NOMO-1 treated with dmso at 0.1 percent for 144 hours (cell line): ENCODE results near the gene HEATR1.
"Not testable (repeated sequence)": the region's sequence is repeated elsewhere in the genome, so short reads cannot be mapped to it uniquely, and the experiment has no call there.

ENCODE experiments used
- DNase-seq: peaks from one replicate; lab custom pipeline; 2025; ENCODE audit not compliant: unreplicated experiment; lab: John Stamatoyannopoulos, UW

Gene HEATR1, protein sequence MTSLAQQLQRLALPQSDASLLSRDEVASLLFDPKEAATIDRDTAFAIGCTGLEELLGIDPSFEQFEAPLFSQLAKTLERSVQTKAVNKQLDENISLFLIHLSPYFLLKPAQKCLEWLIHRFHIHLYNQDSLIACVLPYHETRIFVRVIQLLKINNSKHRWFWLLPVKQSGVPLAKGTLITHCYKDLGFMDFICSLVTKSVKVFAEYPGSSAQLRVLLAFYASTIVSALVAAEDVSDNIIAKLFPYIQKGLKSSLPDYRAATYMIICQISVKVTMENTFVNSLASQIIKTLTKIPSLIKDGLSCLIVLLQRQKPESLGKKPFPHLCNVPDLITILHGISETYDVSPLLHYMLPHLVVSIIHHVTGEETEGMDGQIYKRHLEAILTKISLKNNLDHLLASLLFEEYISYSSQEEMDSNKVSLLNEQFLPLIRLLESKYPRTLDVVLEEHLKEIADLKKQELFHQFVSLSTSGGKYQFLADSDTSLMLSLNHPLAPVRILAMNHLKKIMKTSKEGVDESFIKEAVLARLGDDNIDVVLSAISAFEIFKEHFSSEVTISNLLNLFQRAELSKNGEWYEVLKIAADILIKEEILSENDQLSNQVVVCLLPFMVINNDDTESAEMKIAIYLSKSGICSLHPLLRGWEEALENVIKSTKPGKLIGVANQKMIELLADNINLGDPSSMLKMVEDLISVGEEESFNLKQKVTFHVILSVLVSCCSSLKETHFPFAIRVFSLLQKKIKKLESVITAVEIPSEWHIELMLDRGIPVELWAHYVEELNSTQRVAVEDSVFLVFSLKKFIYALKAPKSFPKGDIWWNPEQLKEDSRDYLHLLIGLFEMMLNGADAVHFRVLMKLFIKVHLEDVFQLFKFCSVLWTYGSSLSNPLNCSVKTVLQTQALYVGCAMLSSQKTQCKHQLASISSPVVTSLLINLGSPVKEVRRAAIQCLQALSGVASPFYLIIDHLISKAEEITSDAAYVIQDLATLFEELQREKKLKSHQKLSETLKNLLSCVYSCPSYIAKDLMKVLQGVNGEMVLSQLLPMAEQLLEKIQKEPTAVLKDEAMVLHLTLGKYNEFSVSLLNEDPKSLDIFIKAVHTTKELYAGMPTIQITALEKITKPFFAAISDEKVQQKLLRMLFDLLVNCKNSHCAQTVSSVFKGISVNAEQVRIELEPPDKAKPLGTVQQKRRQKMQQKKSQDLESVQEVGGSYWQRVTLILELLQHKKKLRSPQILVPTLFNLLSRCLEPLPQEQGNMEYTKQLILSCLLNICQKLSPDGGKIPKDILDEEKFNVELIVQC (N-terminal part only)

DNA sequence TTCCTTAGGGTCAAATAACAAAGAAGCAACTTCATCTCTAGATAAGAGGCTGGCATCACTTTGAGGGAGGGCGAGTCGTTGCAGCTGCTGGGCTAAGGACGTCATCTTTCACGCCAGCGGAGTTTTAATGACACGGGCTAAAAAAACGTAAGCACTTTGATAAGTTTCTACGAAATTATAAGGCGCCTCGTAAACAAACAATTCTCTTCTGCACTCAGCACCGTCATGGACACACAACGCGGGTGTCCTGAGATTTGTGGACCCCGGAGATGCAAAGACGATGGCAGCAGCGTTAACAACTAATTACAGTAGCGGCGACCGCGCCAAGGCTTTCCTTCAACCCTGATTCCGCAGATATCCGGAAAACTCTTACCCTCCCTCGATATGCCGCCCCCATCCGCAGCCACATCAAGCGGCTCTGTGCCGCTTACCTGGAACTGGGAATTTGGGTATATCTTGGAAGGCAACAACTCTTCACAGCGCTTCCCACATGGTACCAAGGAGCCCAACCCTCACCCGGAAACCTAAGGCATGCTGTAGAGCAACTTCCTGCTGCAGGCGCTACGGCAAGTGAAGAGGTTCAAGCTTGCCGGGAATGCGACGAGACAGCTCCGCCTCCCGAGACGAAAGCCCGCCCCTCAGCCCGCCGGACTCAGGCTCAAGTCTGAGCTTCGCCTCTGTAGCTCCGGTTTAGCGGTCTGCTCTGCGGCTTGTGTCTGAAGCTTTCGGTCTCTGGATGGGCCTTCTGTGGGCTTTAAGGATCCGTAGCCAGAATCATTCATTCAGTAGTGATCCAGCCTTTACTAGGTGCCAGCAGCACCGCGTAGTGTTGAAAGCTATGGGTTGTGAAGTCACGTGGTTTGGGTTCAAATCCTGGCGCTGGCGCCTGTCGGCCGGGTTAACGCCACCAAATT, at the start of gene HEATR1:
Gene HEATR1, minus strand, starts transcription at position 526 of the 914 bp plus-strand sequence. Its CDS starts 421 bp downstream, at position 105.
- peak; percentile 75 for DNase-seq

DNA sequence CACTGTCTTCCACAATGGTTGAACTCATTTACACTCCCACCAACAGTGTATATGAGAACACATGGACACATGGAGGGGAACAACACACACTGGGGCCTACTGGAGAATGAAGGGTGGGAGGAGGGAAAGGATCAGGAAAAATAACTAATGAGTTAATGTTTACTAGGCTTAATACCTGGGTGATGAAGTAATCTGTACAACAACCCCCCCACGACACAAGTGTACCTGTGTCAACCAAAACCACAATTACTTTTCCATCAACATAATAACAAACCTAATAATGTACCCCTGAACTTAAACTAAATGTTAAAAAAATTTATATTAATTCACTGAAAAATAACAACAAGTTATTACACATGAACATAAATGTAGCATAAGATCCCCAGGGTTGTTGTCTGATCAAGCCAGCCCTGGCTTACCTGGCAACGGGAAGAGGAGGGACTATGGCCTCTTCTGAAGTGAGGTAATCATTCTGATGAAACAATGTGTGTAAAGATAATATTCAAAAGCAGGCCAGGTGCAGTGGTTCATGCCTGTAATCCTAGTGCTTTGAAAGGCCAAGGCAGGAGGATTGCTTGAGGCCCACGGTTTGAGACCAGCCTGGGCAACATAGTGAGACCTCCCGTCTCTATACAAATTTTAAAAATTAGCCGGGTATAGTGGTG, 40.8 kb upstream of the HEATR1 start:
- DNase-seq = no peak

DNA sequence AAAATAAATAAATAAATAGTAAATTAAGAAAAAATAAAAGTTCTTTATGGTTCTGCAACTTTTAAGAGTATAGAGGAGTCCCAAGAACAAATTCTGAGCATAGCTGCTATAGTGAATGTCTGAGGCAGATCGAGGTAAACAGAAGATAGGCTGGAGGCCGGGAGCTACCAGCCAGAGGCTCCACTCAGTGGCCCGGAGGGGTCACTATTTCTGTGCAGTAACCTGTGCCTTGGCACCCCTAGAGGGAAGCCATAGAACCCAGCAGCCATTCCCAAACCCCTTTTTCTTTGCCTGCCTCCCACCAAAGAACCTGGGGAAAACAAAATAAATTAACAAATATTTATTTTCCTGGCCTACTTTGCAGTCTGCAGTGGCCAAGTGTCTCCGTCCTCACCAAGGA, 38.4 kb upstream of the HEATR1 start:
- DNase-seq = no peak

DNA sequence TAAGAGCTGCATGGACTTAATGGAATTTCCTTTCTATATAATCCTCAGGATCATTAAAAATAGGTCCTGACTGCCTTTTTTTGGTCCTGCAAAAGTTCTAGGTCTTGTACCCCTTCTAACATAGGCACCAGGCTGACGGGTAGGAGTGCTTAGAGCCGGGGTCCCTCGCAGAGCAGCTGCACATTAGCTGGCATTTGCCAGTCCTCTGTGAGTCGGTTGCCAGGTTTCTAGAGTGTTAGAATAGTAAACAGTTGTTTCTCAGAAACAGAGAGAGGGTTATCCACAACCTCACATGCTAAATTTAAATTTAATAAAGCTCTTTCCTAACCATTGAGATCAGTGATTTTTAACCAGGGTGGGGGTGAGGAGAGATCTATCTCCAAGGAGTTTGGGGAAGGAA, 35.4 kb upstream of the HEATR1 start:
- no peak for DNase-seq

DNA sequence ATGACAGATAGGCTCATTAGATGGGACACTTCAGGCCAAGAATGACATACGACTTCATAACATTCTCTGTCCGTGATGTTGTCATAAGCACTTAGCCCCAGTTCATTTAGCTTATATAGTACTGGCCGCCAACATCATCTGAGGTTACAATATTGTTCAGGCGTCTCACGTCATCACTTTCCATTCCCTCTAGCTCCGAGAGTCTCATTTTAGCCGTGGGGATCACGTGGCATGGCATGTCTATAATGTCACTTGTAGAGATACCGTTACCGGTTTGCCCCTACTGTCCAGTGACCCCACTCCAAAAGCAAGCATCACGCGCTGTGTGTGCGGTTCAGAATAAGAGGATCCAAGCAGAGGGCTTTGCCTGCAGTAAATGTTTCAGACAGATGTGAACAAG, 34.6 kb upstream of the HEATR1 start:
- DNase-seq = no peak

DNA sequence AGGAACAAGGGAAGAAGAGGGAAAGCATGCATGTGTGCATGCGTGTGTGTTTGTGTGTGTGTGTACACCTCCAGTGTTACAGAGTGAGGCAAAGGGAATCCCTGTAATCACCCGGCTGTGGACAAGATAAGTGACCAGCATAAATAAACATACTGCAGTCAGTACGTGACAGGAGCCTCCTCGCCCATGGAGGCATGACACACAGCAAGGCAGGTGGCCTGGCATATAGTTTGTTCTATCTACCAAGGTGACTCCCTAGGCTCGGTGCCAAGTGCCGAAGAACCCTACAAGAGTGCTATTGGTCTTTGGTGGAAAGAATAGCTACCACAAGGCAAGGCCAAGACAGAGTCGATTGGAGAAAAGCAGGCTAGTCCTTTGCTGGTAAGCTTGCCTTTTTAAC, 31.7 kb upstream of the HEATR1 start:
- no peak for DNase-seq

DNA sequence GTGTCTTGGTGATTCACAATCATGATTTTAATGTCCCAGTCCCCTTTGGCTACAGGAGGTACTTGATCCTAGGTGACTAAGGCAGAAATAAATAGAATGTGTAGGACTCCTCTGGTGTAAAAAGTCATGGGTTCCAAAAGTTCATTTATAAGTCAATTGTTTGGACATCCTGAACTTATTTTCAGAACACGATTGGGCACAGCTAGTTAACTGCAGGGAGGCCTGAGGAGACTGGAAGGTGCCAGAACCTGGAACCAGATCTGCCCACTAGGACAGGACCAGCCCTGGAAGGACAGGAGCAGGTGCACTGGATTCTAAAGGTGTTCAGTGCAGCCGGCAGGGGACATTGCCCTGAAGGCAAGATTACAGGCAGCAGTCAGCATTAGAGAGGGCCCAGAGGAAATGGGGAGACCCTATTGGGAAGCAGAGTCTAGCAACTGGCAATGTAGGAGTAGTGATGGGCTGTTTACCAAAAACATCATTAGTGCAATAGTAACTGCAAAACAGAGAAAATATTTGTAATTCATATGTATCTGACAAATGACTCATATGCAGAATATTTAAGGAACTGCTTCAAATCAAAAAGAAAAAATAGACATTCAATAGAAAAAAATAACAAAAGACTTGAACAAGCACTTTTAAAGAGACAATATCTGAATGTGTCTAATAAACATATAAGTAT, 23.6 kb upstream of the HEATR1 start:
- DNase-seq = no peak

DNA sequence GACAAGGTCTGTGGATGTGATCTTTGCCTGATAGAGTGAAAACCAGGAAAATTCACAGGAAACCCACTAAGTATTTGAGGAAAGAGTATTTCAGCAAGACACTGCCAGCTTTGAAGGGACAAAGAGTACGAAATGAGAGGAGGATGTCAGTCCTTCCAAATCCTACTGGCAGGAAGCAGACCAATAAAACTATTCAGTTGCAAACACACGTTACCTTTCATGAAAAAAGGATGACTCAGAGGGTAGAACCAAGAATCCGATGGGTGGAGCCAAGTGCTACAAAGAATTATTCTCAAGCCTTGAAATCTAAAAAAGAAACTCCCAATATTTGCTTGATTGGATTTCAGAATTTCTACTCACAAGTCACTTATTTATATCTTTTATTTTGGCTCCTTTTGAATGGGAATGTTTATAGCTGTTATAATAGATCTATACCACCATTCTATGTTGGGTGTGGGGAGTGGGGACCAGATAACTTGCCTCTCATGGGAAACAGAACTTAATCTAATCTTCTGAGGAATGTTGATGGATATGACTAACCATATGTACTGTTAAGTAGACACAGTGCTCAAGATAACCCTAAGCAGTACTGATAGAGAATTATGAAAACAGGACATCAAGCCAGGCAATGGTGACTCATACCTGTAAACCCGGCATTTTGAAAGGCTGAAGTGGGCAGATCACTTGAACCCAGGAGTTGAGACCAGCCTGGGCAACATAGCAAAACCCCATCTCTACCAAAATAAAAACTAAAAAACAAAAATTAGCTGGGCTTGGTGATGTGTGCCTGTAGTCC, 19.3 kb upstream of the HEATR1 start:
- no peak for DNase-seq

DNA sequence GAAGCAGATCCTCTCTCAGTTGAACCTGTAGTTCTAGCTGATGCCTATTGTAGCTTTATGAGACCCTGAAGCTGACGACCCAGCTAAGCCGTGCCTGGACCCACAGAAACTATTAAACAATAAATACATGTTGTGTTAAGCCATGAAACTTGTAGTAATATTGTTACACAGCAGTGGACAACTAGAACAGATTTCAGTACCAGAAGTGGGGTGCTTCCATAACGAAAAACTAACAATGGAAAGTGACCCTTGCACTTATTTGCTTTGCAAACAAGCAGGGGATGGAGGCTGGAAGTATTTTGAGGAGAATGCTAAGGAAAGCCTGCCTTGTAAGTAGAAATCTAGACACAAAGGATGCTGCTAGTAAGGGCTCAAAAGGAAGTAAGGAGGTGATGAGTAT, 18.1 kb upstream of the HEATR1 start:
- no peak for DNase-seq

DNA sequence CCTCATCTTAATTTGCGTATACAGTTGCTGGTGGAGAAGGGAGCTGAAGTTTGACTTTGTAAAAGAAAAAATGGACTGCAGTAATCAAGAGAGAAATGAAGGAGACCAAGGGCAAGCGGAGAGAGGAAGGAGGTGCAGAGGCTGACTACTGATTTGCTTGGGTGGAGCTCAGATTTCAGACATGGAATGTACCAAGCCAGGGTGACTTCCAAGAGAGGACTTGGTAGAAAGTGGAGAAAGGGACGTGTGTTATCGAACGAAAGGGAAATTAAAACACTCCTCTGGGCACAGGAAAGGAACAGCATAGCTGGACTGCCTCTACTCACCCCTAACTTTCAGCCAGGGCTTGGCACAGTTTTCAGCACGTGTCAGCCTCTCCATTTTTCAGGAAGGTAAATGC, 15.1 kb upstream of the HEATR1 start:
- no peak for DNase-seq

DNA sequence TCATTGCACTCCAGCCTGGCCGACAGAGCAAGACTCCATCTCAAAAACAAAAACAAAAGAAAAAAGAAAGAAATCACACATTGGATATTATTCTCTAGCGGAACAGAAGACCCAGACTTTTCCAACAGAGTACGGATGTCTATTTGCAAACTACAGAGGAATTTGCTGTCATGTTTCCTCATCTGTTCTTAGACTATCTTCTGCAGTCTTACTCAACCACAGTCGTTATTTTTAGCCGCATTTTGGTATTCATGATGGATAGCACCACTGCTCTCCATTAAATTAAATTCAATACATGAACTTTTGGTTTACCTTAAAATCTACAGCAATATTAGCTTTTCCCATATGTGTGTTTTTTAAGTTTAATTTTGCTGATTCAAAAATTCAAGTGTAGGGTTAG, 14.2 kb upstream of the HEATR1 start:
- no peak for DNase-seq

DNA sequence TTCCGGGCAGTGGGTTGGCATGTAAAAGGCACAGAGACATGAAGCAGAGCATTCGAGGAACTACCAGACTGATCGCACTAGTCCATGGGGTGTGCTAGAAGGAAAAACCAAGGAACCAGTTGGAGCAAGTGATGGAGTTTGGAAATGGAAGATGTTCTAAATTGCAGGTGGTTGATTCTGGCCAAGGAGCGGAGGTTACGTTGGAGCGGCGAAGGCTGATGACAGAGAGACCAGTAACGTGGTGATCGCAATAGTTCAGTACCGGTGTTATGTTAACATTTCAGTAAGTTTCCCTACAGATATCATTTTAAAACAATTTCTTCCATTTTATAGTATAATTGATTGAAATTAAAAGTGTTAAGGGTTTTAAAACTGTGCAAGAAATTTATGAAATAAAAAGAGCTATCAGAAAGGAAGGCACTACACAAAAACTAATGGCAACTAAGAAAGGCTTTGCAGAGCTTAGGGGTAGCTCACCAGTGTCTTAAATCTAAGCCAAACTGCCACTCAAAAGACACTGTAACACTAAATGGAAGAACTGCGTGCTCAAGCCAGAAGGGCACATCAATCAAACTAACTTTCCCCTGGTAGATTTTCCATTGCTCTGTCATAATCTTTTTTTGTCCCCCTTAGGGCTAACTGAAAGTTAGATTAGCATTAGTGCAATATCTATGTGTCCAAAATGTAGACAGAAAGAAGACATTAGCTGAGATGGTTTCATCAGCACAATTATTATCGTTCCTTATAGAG, 11.3 kb upstream of the HEATR1 start:
- no peak for DNase-seq

DNA sequence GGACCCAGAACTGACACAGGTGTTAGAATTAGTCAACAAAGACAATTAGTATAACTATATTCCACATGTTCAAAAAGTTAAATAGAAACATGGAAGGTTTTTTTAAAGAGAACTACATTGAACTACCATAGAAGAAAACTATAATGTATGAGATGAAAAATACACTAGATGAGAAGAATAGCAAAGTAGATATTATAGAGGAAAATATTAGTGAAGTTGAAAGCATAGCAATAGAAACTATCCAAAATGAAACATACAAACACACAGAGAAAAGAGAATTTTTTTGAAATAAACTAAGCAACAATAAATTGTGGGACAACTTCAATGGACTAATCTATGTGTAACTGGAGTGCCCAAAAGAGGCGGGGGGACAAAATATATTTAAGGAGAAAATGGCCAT, 8.0 kb upstream of the HEATR1 start:
- DNase-seq = no peak

DNA sequence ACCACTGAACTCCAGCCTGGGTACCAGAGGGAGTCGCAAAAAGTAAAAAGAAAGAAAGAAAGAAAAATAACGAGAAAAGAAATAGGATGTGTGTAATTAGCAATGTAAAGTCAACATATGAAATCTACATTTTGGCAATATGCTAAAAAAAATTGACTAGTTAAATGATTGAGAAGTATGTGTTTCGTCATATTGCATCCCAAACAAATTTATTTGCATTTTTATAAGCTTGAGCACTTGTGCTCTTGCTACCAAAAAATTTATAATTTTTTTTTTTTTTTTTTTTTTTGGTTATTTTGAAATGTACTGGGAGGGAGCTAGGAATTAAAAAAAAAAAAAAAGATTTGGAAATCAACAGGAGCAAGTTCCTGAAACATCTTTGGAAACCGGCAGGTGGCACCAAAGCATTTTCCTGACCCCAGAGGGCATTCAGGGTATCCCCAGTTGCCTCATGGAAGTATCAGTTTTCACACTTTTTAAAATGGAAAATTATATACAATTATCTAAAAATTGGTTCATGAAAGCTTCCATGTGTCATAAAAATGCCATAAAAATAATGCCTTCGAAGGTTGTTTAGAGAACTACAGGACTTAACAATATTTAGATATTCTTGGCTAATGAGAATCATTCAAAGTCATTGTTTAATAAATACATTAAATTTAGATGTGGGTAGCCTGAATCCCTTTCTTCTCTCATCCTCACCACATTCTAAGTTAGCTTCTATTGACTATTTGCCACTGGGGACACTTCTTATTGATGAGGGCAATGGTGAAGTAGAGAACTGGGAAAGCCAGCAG, 4.8 kb upstream of the HEATR1 start:
- DNase-seq = no peak

DNA sequence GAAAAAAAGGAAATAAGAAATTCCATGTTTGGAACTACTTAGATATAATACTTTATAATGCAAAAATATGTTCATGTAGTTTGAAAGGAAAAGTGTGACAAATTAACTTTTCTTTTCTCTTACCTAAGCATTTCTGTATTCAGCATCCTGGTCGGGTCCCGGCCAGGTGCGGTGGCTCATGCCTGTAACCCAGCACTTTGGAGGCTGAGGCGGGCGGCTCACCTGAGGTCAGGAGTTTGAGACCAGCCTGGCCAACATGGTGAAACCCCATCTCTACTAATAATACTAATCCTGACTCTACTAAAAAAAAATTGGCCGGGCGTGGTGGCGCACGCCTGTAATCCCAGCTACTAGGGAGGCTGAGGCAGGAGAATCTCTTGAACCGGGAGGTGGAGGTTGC, 3.3 kb upstream of the HEATR1 start:
- not testable (repeated sequence) for DNase-seq

DNA sequence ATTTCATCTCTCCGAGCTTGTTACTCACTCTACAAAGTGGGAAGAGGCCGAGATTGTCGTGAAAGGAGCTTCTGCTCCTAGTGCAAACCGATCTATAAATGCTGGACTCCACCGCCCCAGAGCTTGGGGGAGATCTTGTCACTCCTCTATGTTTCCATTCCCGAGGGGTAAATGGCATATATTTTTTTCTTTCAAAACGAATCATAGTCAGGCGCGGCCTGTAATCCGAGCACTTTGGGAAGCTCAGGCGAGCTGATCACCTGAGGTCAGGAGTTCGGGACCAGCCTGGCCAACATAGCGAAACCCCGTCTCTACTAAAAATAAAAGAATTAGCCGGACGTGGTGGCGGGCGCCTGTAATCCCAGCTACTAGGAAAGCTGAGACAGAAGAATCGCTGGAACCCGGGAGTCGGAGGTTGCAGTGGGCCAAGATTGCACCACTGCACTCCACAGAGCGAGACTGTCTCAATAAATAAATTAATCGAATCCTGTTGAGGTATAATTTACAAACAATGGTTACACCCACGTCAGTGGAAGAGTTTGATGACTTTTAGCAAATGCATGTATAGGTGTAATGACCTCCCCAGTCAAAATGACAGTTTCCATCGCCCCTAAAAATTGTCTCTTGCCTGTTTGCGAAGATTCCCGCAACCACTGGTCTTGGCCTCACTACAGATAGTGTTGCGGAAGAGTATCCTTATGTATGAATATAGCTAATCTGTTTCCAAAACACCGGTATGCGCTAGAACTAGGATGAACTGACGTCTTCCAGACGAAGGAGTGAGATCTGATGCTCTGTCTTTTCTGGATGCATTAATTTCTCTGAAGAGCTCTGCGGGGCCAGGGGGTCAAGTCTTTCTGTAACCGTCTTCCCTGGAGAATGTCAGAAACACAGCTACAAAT, 840 bp upstream of the HEATR1 start:
- no peak for DNase-seq
